Tibial nerve (tissue), 3 donors: Measurements from ENCODE around the gene CHST12.

Experiments
- EP300 ChIP-seq, 2 donors: sonication (generic); formaldehyde crosslinking; IDR thresholded peaks; one replicate each; pipeline ENCODE4 v1.6.1; 2017; ENCODE audit warnings: antibody characterized with exemption in 2 of 2, mild to moderate bottlenecking in 1 of 2
- POLR2A ChIP-seq, 2 donors: fragments of 450-650 bp; IDR thresholded peaks; one replicate each; pipeline ENCODE4 v1.6.1; 2017; ENCODE audit warnings: antibody characterized with exemption in 2 of 2, mild to moderate bottlenecking in 2 of 2, moderate library complexity in 2 of 2

- TF ChIP-seq POLR2A (IDR thresholded peaks at IDR 0.05) (no peak), EP300 (IDR thresholded peaks at IDR 0.05) (no peak)
Measured at GRCh38 chr7:2495418-2496299, 92.2 kb downstream of the CHST12 start.
